Uterus (tissue), 4 donors: ENCODE data around the gene LACTB. TPM values are rescaled to one million over a fixed set of nuclear protein-coding genes. Genes with fewer than 3 reads are reported as not detected.

Experiments
- total RNA-seq, 4 donors: library from RNA; depleted of rRNA in 3 of 4; stranded (reverse); fragments of >200 nt in 3 of 4; gene quantifications; one replicate each; pipeline versions ENCODE4 v1.1.0 to v1.2.4, GENCODE V29; 2014 to 2023
- donor health status: DM: yes; HTN: yes; CAD: no.

The LACTB gene
- total RNA-seq, 4 donors from 2014 or later: 7.9 to 13.6 (median 9.6) TPM

Other genes starting within 250 kb of the LACTB start
- 1,000 to 10,000 TPM in 2 of 4 donors, 100 to 1,000 TPM in 2; 622 to 1,998 (median 1,003) TPM for gene TPM1, start 79.1 kb upstream of the LACTB start, total RNA-seq
- 100 to 1,000 TPM in 1 of 4 donors, 10 to 100 TPM in 3; 33.5 to 207 (median 54.5) TPM for gene RPS27L, start 35.6 kb downstream of the LACTB start, total RNA-seq
- 100 to 1,000 TPM in 1 of 4 donors, 10 to 100 TPM in 3; 47.6 to 179 (median 67.1) TPM for gene RAB8B, start 67.7 kb downstream of the LACTB start, total RNA-seq
- gene APH1B, start 155.7 kb downstream of the LACTB start, total RNA-seq: 10 to 100 TPM; 20.0 to 35.9 (median 27.2) TPM